PC-9 (cell line): ENCODE measurements around the gene TUBGCP2. TPM values are rescaled to one million over a fixed set of nuclear protein-coding genes. Genes with fewer than 3 reads are reported as not detected.

Experiments
- BruUV-seq: library from RNA; stranded (reverse); fragments of 400-500 nt; replicated peaks from 2 replicates; lab custom pipeline; 2021; lab: Mats Ljungman, UMichigan
- CTCF ChIA-PET: fragments of 300-600 bp; sonication (Branson Sonifier 250); formaldehyde crosslinking; loops from one replicate; lab custom pipeline; 2022; ENCODE audit warnings: antibody characterized with exemption; lab: Charles Lee
- POLR2A ChIA-PET: fragments of 300-600 bp; sonication (Branson Sonifier 250); formaldehyde crosslinking; loops from one replicate; lab custom pipeline; 2022; ENCODE audit warnings: antibody characterized with exemption; ENCODE audit not compliant: unreplicated experiment; lab: Charles Lee
- DNase-seq, 2 experiments: peaks; one replicate each; pipeline versions ENCODE4 v3.0.0 to v3.0.0-alpha.2; 2015 to 2022; ENCODE audit warnings: mixed read lengths in 1 of 2
- H2AFZ ChIP-seq: fragments of 200-600 bp; sonication (generic); 2 replicates; pipeline ENCODE4 v1.8.1; 2017; ENCODE audit warnings: antibody characterized with exemption
- H3F3A ChIP-seq: fragments of 200-600 bp; sonication (generic); 2 replicates; pipeline ENCODE4 v1.8.1; 2017; ENCODE audit warnings: antibody characterized with exemption, mild to moderate bottlenecking, low read depth; ENCODE audit not compliant: insufficient read depth
- H3K27ac ChIP-seq: fragments of 200-600 bp; sonication (generic); 2 replicates; pipeline ENCODE4 v1.6.1; 2016; ENCODE audit warnings: mixed run types
- H3K27me3 ChIP-seq: fragments of 200-600 bp; sonication (generic); 2 replicates; pipeline ENCODE4 v1.6.1; 2016; ENCODE audit warnings: low read depth, mixed run types; ENCODE audit not compliant: insufficient read depth
- H3K36me3 ChIP-seq: fragments of 200-600 bp; sonication (generic); 2 replicates; pipeline ENCODE4 v1.6.1; 2016; ENCODE audit warnings: low read depth, mixed run types
- H3K4me1 ChIP-seq: fragments of 200-600 bp; sonication (generic); replicated peaks from 2 replicates; pipeline ENCODE4 v1.6.1; 2016; ENCODE audit warnings: mixed run types; ENCODE audit not compliant: insufficient read depth
- H3K4me2 ChIP-seq: fragments of 200-600 bp; sonication (generic); 2 replicates; pipeline ENCODE4 v1.6.1; 2017; ENCODE audit warnings: mixed run types
- H3K4me3 ChIP-seq: fragments of 200-600 bp; sonication (generic); 2 replicates; pipeline ENCODE4 v1.6.1; 2016; ENCODE audit warnings: mixed run types
- H3K79me2 ChIP-seq: fragments of 200-600 bp; sonication (generic); 2 replicates; pipeline ENCODE4 v1.6.1; 2017; ENCODE audit warnings: low read depth, mixed run types
- H3K9me2 ChIP-seq: fragments of 200-600 bp; sonication (generic); 2 replicates; pipeline ENCODE4 v1.8.1; 2017; ENCODE audit warnings: mild to moderate bottlenecking; ENCODE audit not compliant: insufficient read depth
- H3K9me3 ChIP-seq: fragments of 200-600 bp; sonication (generic); 2 replicates; pipeline ENCODE4 v1.8.1; 2016; ENCODE audit warnings: low read depth; ENCODE audit not compliant: insufficient read depth
- H4K20me1 ChIP-seq: fragments of 200-600 bp; sonication (generic); 2 replicates; pipeline ENCODE4 v1.8.1; 2017; ENCODE audit not compliant: insufficient read depth
- CTCF ChIP-seq: fragments of 200-600 bp; sonication (generic); conservative IDR thresholded peaks from 2 replicates; pipeline ENCODE4 v1.6.1; 2017; ENCODE audit warnings: mixed run types, antibody characterized with exemption, mild to moderate bottlenecking, moderate library complexity
- EZH2 ChIP-seq: fragments of 200-600 bp; sonication (generic); IDR thresholded peaks from 2 replicates; pipeline ENCODE4 v1.8.0; 2017; ENCODE audit warnings: antibody characterized with exemption, low read depth
- intact Hi-C: fragments of 100-400 bp; cut with micrococcal nuclease; formaldehyde crosslinking; loops from one replicate; pipeline ENCODE4 v1.10.0; 2022; ENCODE audit not compliant: unreplicated experiment
- total RNA-seq: library from RNA; stranded (reverse); gene quantifications from 2 replicates; pipeline ENCODE4 v1.2.3, GENCODE V29; 2021

Gene TUBGCP2
- total RNA-seq, 1 experiment from 2014 or later: 52.8 TPM

DNA sequence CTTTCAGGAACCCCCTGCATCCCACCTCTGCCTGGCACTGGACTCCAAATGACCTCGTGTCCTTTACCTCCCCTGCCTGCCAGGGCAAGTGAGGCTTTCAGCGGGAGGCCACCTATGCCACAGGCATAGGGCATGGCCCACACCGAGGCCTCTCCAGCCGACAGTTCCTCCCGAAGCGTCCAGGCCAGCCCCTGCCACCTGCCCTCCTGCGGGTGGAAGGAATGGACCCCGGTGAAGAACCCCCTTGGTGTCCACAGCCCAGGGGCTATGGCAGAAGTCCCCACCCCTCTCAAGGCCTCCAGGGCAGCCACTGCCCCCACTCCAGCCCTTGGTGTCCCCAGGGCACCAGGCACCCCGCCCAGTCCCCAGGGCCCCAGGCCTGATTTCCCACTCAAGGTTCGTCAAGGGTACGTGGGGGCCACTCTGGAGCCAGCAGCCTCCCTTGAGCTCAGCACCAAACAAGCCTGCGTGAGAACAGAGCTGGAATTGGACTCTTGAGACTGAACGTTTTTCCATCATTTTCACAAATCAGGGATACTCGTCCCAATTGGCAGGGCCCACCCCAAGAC, 46.1 kb upstream of the TUBGCP2 start:
- CTCF ChIA-PET: no interaction called here
- H3K27me3 ChIP-seq: no peaks in the 10 kb centered on the region
- TF ChIP-seq EZH2: no peak
- no peak for TF ChIP-seq CTCF

DNA sequence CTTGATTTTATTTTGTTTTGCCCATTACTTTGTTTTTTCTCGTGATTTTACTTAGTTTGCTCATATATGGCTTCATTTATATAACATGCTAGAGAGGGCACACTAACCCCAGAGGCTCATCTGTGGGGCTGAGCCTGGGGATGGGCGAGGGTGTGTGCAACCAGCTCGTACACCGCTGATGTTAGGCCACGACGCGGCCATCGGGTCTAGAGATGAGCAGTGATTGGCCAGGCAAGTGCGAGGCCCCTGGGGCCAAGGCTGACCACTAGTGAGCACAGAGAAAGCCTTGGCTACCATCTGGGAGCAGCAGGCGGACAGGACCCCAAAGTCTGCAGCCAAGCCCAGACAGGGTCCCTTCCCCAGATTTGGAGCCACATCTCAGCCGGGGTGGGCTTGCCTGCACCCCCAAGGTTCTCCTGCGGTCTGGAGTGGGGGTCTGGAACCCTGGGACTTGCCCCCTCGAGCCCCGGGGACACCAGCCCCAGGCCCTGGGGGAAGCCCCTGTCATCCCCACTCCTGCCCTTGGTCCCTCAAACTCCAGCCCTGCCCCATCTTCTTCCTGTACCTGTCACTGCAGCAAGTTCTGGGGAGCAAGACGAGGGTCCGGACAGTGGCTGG, 45.4 kb upstream of the TUBGCP2 start:
- POLR2A ChIA-PET: no interaction called here
- no TSS peak for BruUV-seq
- intact Hi-C loops: no loop called here

More for the DNA sequence above, 46.1 kb upstream of the TUBGCP2 start:
- H3K4me2 ChIP-seq: no peak overlapping the region
- no peaks in the 10 kb centered on the region for H3K79me2 ChIP-seq
- no peaks in the 10 kb centered on the region for H3K9me3 ChIP-seq
- no TSS peak for BruUV-seq
- no peaks in the 10 kb centered on the region for H3F3A ChIP-seq
- H3K4me1 ChIP-seq: no peaks in the 10 kb centered on the region
- DNase-seq: no peak
- no peak overlapping the region for H3K4me3 ChIP-seq
- intact Hi-C loops: no loop called here
- POLR2A ChIA-PET: no interaction called here
- no peaks in the 10 kb centered on the region for H4K20me1 ChIP-seq
- H3K27ac ChIP-seq: no peak overlapping the region
- no peak overlapping the region for H2AFZ ChIP-seq
- H3K9me2 ChIP-seq: no peaks in the 10 kb centered on the region
- H3K36me3 ChIP-seq: no peaks in the 10 kb centered on the region

More for the DNA sequence above, 45.4 kb upstream of the TUBGCP2 start:
- no peak for DNase-seq
- TF ChIP-seq CTCF: no peak
- no peak for TF ChIP-seq EZH2
- no peaks in the 10 kb centered on the region for H3K4me1 ChIP-seq
- no peaks in the 10 kb centered on the region for H3F3A ChIP-seq
- H3K27ac ChIP-seq: no peak overlapping the region
- no peak overlapping the region for H3K4me2 ChIP-seq
- H3K36me3 ChIP-seq: no peaks in the 10 kb centered on the region
- no peaks in the 10 kb centered on the region for H3K9me2 ChIP-seq
- no peak overlapping the region for H2AFZ ChIP-seq
- no peaks in the 10 kb centered on the region for H3K79me2 ChIP-seq
- H3K4me3 ChIP-seq: no peak overlapping the region
- CTCF ChIA-PET: interaction anchor here (1.4 kb wide), 1 partner anchor 24 kb away, joined by 6 read pairs; no protein-coding TSS in a partner anchor
- H3K27me3 ChIP-seq: no peaks in the 10 kb centered on the region
- no peaks in the 10 kb centered on the region for H4K20me1 ChIP-seq
- no peaks in the 10 kb centered on the region for H3K9me3 ChIP-seq
